Endothelial cell of umbilical vein (primary cell): ENCODE measurements around the gene RAB3GAP2.

Source experiments
- POLR2A ChIP-seq: IDR thresholded peaks from 2 replicates; pipeline ENCODE4 v1.6.1; 2012; ENCODE audit warnings: low read depth, mild to moderate bottlenecking, control low read depth, low read length
- TF ChIP-seq, protein P1 (sequence below), 2 donors: IDR thresholded peaks; 1 replicate in 1 of 2; 2 replicates in 1 of 2; pipeline ENCODE4 v1.5.1; 2011; ENCODE audit warnings: low read length in 2 of 2, mild to moderate bottlenecking in 2 of 2, moderate library complexity in 2 of 2, control low read depth in 1 of 2, inconsistent platforms in 1 of 2, low read depth in 1 of 2; ENCODE audit not compliant: insufficient read depth in 1 of 2; ENCODE audit errors: extremely low read depth in 1 of 2

DNA sequence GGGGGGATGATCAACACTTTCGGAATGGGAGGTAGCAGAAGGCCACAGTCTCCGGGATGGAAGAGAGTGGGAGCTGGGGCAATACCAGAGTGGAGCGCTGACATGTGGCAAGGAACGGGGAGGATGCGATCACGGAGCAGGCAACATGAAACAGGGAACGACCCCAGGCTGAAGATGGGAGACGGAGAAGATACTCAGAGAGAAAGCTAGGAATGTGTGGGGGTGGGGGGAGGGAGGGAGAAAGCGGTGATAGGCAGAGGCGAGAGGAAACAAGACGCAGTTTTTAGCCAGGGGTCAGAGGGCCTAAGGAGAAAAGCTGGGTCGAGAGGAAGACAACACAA is 577 bp downstream of the RAB3GAP2 start:
- no peak for TF ChIP-seq POLR2A
- TF ChIP-seq, protein P1, sequence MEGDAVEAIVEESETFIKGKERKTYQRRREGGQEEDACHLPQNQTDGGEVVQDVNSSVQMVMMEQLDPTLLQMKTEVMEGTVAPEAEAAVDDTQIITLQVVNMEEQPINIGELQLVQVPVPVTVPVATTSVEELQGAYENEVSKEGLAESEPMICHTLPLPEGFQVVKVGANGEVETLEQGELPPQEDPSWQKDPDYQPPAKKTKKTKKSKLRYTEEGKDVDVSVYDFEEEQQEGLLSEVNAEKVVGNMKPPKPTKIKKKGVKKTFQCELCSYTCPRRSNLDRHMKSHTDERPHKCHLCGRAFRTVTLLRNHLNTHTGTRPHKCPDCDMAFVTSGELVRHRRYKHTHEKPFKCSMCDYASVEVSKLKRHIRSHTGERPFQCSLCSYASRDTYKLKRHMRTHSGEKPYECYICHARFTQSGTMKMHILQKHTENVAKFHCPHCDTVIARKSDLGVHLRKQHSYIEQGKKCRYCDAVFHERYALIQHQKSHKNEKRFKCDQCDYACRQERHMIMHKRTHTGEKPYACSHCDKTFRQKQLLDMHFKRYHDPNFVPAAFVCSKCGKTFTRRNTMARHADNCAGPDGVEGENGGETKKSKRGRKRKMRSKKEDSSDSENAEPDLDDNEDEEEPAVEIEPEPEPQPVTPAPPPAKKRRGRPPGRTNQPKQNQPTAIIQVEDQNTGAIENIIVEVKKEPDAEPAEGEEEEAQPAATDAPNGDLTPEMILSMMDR (IDR thresholded peaks at IDR 0.05; ENCODE audit: extremely low read depth in 1 of 2, insufficient read depth in 1 of 2, low read depth in 1 of 2, low read length in 2 of 2): no peak
